HG03066 (cell line): ENCODE results near the gene ARHGAP27.
"Not testable (repeated sequence)": the region's sequence is repeated elsewhere in the genome, so short reads cannot be mapped to it uniquely, and the experiment has no call there.

ENCODE experiments used
- ATAC-seq: cut with Tn5 transposase; IDR thresholded peaks from one replicate; pipeline ENCODE4 v1.9.1; 2021; ENCODE audit warnings: low read depth; ENCODE audit not compliant: unreplicated experiment

ARHGAP27 gene

GRCh38 chr17:45447650-45448049, 15.0 kb upstream of the ARHGAP27 start:
- not testable (repeated sequence) for ATAC-seq

GRCh38 chr17:45446872-45447625, 14.4 kb upstream of the ARHGAP27 start:
- not testable (repeated sequence) for ATAC-seq

GRCh38 chr17:45445901-45446743, 13.5 kb upstream of the ARHGAP27 start:
- not testable (repeated sequence) for ATAC-seq

- ATAC-seq, result not testable (repeated sequence)
Observed at GRCh38 chr17:45444856-45445820, 12.5 kb upstream of the ARHGAP27 start.

- ATAC-seq, result not testable (repeated sequence)
Observed at GRCh38 chr17:45444301-45444700, 11.6 kb upstream of the ARHGAP27 start.

GRCh38 chr17:45443371-45444260, 10.9 kb upstream of the ARHGAP27 start:
- ATAC-seq, result not testable (repeated sequence)

GRCh38 chr17:45441526-45442310, 9.0 kb upstream of the ARHGAP27 start:
- ATAC-seq, result no peak

- peak; percentile 90 for ATAC-seq
Observed at GRCh38 chr17:45440839-45441515, 8.3 kb upstream of the ARHGAP27 start.

- no peak for ATAC-seq
Observed at GRCh38 chr17:45440161-45440778, 7.6 kb upstream of the ARHGAP27 start.

GRCh38 chr17:45438931-45439610, 6.4 kb upstream of the ARHGAP27 start:
- no peak for ATAC-seq

GRCh38 chr17:45437465-45438283, 5.0 kb upstream of the ARHGAP27 start:
- ATAC-seq, result no peak

- no peak for ATAC-seq
Observed at GRCh38 chr17:45436625-45437464, 4.2 kb upstream of the ARHGAP27 start.

- ATAC-seq, result no peak
Observed at GRCh38 chr17:45436161-45436560, 3.5 kb upstream of the ARHGAP27 start.

- ATAC-seq, result no peak
Observed at GRCh38 chr17:45435481-45435880, 2.8 kb upstream of the ARHGAP27 start.

- no peak for ATAC-seq
Observed at GRCh38 chr17:45433159-45433535, 477 bp upstream of the ARHGAP27 start.
